ENCODE data around the gene OGG1. TPM values are rescaled to one million over a fixed set of nuclear protein-coding genes. Genes with fewer than 3 reads are reported as not detected.

Gene OGG1
- total and polyA plus RNA-seq, 9 of the 15 experiments (the other 6 are each of a cell fraction or from before 2014, with no cell fraction given) = 6.6 to 33.0 (median 24.4) TPM

DNA sequence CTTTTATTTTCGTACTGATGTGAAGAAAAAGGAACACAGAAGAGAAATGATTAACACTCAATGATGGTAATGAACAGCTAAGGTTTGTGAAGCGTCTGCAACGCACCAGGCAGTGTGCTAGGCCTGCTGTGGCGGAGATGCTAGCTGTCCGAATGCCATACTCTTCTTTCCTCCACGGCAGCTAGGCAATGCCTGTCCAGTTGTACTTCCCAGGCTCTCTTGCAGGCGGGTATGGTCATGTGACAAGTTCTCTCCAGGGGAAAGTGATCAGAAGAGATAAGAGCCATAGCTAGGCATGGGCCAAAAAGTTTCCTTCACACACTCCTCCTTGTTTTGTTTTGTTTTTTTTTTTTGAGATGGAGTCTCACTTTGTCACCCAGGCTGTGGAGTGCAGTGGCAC is 35.9 kb downstream of the OGG1 start (continued):
- TF ChIP-seq ZNF518B (CRISPR knock-in tag; IDR thresholded peaks at IDR 0.05) = no peak
- TF ChIP-seq, protein P1, sequence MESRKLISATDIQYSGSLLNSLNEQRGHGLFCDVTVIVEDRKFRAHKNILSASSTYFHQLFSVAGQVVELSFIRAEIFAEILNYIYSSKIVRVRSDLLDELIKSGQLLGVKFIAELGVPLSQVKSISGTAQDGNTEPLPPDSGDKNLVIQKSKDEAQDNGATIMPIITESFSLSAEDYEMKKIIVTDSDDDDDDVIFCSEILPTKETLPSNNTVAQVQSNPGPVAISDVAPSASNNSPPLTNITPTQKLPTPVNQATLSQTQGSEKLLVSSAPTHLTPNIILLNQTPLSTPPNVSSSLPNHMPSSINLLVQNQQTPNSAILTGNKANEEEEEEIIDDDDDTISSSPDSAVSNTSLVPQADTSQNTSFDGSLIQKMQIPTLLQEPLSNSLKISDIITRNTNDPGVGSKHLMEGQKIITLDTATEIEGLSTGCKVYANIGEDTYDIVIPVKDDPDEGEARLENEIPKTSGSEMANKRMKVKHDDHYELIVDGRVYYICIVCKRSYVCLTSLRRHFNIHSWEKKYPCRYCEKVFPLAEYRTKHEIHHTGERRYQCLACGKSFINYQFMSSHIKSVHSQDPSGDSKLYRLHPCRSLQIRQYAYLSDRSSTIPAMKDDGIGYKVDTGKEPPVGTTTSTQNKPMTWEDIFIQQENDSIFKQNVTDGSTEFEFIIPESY (CRISPR knock-in tag; IDR thresholded peaks at IDR 0.05) = peak; percentile 94
- no peak for TF ChIP-seq BCL6 (CRISPR knock-in tag; IDR thresholded peaks at IDR 0.05)
- TF ChIP-seq RBM34 (IDR thresholded peaks at IDR 0.05; ENCODE audit: borderline replicate concordance, insufficient read depth, low read length) = no peak
- no peak for TF ChIP-seq C11orf30 (IDR thresholded peaks at IDR 0.05; ENCODE audit: low read depth)
- TF ChIP-seq TEAD2 (tag; IDR thresholded peaks at IDR 0.05) = no peak
- TF ChIP-seq KAT8 (IDR thresholded peaks at IDR 0.05; ENCODE audit: low read depth) = no peak
- no peak for TF ChIP-seq POLR2AphosphoS5 (IDR thresholded peaks at IDR 0.05; ENCODE audit: control insufficient read depth, insufficient read depth, low read depth, low read length)
- TF ChIP-seq, protein P2, sequence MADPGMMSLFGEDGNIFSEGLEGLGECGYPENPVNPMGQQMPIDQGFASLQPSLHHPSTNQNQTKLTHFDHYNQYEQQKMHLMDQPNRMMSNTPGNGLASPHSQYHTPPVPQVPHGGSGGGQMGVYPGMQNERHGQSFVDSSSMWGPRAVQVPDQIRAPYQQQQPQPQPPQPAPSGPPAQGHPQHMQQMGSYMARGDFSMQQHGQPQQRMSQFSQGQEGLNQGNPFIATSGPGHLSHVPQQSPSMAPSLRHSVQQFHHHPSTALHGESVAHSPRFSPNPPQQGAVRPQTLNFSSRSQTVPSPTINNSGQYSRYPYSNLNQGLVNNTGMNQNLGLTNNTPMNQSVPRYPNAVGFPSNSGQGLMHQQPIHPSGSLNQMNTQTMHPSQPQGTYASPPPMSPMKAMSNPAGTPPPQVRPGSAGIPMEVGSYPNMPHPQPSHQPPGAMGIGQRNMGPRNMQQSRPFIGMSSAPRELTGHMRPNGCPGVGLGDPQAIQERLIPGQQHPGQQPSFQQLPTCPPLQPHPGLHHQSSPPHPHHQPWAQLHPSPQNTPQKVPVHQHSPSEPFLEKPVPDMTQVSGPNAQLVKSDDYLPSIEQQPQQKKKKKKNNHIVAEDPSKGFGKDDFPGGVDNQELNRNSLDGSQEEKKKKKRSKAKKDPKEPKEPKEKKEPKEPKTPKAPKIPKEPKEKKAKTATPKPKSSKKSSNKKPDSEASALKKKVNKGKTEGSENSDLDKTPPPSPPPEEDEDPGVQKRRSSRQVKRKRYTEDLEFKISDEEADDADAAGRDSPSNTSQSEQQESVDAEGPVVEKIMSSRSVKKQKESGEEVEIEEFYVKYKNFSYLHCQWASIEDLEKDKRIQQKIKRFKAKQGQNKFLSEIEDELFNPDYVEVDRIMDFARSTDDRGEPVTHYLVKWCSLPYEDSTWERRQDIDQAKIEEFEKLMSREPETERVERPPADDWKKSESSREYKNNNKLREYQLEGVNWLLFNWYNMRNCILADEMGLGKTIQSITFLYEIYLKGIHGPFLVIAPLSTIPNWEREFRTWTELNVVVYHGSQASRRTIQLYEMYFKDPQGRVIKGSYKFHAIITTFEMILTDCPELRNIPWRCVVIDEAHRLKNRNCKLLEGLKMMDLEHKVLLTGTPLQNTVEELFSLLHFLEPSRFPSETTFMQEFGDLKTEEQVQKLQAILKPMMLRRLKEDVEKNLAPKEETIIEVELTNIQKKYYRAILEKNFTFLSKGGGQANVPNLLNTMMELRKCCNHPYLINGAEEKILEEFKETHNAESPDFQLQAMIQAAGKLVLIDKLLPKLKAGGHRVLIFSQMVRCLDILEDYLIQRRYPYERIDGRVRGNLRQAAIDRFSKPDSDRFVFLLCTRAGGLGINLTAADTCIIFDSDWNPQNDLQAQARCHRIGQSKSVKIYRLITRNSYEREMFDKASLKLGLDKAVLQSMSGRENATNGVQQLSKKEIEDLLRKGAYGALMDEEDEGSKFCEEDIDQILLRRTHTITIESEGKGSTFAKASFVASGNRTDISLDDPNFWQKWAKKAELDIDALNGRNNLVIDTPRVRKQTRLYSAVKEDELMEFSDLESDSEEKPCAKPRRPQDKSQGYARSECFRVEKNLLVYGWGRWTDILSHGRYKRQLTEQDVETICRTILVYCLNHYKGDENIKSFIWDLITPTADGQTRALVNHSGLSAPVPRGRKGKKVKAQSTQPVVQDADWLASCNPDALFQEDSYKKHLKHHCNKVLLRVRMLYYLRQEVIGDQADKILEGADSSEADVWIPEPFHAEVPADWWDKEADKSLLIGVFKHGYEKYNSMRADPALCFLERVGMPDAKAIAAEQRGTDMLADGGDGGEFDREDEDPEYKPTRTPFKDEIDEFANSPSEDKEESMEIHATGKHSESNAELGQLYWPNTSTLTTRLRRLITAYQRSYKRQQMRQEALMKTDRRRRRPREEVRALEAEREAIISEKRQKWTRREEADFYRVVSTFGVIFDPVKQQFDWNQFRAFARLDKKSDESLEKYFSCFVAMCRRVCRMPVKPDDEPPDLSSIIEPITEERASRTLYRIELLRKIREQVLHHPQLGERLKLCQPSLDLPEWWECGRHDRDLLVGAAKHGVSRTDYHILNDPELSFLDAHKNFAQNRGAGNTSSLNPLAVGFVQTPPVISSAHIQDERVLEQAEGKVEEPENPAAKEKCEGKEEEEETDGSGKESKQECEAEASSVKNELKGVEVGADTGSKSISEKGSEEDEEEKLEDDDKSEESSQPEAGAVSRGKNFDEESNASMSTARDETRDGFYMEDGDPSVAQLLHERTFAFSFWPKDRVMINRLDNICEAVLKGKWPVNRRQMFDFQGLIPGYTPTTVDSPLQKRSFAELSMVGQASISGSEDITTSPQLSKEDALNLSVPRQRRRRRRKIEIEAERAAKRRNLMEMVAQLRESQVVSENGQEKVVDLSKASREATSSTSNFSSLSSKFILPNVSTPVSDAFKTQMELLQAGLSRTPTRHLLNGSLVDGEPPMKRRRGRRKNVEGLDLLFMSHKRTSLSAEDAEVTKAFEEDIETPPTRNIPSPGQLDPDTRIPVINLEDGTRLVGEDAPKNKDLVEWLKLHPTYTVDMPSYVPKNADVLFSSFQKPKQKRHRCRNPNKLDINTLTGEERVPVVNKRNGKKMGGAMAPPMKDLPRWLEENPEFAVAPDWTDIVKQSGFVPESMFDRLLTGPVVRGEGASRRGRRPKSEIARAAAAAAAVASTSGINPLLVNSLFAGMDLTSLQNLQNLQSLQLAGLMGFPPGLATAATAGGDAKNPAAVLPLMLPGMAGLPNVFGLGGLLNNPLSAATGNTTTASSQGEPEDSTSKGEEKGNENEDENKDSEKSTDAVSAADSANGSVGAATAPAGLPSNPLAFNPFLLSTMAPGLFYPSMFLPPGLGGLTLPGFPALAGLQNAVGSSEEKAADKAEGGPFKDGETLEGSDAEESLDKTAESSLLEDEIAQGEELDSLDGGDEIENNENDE (IDR thresholded peaks at IDR 0.05; ENCODE audit: low read depth, low read length) = no peak
- no peak for TF ChIP-seq U2AF2 (optimal IDR thresholded peaks at IDR 0.05; ENCODE audit: low read depth, low read length)
- TF ChIP-seq FOXK1 (CRISPR knock-in tag; IDR thresholded peaks at IDR 0.05; ENCODE audit: borderline replicate concordance) = no peak
- TF ChIP-seq MTA3 (IDR thresholded peaks at IDR 0.05; ENCODE audit: borderline replicate concordance) = 0 out of 2 replicates have a peak, but pooled peaks have one; percentile 15
